HG03135 (cell line): ENCODE data around the gene CD8A.
"Not testable (repeated sequence)": the region's sequence is repeated elsewhere in the genome, so short reads cannot be mapped to it uniquely, and the experiment has no call there.

ENCODE experiments used
- ATAC-seq: cut with Tn5 transposase; IDR thresholded peaks from one replicate; pipeline ENCODE4 v1.9.1; 2021; ENCODE audit warnings: mild to moderate bottlenecking, moderate library complexity; ENCODE audit not compliant: unreplicated experiment

The CD8A gene

GRCh38 chr2:86741889-86742498 lies 48.7 kb downstream of the CD8A start:
- not testable (repeated sequence) for ATAC-seq

- not testable (repeated sequence) for ATAC-seq
Measured at GRCh38 chr2:86739889-86740288, 50.8 kb downstream of the CD8A start.

GRCh38 chr2:86739485-86739884 lies 51.2 kb downstream of the CD8A start:
- ATAC-seq, result not testable (repeated sequence)

- ATAC-seq, result not testable (repeated sequence)
Measured at GRCh38 chr2:86734896-86735295, 55.8 kb downstream of the CD8A start.
